NCI-H1417 (cell line): Measurements from ENCODE around the gene XPOT.
A peak's percentile ranks its signal among the peaks of the same experiment; 100 is the strongest.
"Not testable (repeated sequence)": the region's sequence is repeated elsewhere in the genome, so short reads cannot be mapped to it uniquely, and the experiment has no call there.

ENCODE experiments used
- DNase-seq, 3 experiments: peaks; one replicate each; lab custom pipeline; 2025; lab: John Stamatoyannopoulos, UW

XPOT gene

DNA sequence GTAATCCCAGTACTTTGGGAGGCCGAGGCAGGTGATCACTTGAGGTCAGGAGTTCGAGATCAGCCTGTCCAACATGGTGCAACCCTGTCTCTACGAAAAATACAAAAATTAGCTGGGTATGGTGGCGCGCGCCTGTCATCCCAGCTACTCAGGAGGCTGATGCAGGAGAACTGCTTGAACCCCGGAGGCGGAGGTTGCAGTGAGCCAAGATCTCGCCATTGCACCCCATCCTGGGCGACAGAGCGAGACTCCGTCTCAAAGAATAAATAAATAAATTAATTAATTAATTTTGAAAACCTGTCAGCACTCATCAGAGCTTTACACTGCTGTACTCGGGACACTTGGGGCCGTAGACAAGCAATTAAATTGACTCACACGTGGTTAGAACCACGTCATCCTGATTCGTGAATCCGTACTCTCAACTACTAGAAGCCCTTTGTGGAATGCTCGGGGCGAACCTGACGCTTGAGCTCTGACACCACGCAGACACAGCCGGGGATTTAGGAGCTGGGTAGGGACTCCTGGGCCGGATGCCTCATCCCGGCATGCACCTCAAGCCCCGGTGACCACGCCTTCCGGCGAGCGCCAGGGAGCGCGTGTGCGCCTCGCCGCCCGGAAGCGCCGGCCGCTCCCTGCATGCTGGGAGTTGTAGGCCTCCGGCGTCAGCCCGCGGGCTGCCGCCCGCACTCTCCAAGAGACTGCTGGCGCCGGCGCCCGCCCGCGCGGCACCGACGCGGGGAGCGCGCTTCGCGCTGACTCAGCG, at the start of gene XPOT:
Gene XPOT, plus strand, starts transcription at position 686 of the 763 bp plus-strand sequence. CDS start 5,644 bp downstream, outside the sequence.
- DNase-seq, result peak; percentile 98 to 99 (median 98)

DNA sequence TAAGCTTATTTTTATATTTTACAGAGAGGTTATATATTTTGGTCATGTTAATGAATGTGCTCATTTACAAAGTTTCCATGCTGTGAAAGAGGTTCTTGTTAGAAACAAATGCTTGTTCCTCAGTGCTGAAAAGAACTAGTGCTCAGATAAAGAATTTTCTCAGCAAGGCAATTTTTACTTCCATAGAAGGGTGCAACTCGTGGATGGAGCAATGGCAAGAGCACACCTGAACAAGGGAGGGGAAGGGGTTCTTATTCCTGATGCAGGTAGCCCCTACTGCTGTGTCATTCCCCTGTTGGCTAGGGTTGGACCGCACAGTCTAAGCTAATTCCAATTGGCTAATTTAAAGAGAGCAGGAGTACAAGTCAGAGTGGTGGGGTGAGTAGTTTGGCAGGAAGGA, 48.0 kb upstream of the XPOT start:
- not testable (repeated sequence) for DNase-seq

DNA sequence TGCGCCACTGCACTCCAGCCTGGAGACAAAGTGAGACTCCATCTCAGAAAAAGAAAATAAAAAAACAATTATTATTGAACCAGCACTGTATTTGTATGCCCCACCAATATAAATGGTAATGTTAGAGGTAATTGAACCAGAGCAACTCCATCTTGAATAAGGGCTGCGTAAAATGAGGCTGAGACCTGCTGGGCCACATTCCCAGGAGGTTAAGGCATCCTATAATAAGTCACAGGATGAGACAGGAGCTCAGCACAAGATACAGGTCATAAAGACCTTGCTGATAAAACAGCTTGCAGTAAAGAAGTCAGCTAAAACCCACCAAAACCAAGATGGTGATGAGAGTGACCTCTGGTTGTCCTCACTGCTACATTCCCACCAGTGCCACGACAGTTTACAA, 43.0 kb upstream of the XPOT start:
- not testable (repeated sequence) for DNase-seq

DNA sequence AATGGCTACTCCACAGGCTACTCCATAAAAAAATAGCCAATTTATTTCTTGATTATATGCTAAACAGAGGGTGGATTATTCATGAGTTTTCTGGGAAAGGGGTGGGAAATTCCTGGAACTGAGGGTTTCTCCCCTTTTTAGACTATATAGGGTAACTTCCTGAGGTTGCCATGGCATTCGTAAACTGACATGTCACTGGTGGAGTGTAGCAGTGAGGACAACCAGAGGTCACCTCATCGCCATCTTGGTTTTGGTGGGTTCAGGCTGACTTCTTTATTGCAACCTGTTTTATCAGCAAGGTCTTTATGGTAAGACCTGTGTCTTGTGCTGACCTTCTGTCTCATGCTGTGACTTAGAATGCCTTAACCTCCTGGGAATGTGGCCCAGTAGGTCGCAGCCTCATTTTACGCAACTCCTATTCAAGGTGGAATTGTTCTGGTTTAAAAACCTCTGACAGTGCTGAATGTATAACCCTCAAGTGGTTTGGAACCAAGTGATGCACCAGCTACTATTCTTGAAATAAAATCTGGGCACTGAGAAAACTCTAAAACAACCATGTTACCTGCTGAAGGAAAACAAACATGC, 41.4 kb upstream of the XPOT start:
- no peak for DNase-seq

DNA sequence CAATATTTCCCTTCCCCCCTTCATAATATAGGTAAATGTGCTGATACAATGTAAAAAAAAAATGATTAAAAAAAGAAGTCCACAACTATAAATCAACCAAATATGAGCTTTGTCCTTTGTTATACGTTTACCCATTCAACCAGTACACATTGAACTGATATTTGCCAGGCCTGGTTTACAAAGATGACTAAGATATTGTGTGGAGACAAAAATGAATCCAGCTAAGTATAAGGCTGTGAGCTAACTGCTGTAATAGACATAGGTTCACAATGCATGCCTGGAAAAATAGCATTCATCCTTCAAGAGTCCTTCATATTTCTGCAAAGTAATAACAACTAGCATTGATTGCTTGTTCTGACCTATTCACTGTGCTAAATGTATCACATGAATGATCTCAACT, 20.5 kb upstream of the XPOT start:
- peak in 1 of 3 experiments; percentile 23 for DNase-seq

DNA sequence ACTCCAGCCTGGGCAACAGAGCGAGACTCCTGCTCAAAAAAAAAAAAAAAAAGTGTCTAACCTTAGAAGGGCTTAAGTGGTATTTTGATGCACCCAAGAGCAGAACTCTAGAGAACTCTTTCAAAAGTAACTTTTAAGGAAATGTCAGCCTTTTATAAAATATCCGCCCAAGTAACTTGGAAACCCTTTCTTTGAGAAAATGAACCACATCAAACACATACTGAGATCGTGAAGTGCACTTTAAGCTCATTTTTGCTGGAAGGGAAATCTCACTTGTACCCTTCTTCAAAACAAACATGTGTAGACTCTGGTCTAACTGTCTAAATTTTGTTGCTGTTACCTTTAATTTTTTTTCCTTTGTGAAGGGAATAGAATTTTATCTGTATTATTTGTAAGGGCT, 19.2 kb upstream of the XPOT start:
- DNase-seq, result no peak

DNA sequence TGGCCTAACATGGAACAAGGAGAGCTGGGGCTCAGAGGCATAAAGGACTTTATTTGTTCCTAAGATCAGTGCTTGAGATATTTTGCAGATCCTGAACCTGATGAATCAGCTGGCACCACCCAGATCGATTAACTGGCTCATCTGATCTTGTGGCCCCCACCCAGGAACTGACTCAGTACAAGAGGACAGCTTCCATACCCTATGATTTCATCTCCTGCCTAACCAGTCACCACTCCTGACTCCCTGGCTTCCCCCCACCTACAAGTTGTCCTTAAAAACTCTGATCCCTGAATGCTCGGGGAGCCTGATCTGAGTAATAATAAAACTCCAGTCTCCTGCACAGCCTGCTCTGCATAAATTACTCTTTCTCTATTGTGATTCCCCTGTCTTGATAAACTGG, 18.7 kb upstream of the XPOT start:
- no peak for DNase-seq

DNA sequence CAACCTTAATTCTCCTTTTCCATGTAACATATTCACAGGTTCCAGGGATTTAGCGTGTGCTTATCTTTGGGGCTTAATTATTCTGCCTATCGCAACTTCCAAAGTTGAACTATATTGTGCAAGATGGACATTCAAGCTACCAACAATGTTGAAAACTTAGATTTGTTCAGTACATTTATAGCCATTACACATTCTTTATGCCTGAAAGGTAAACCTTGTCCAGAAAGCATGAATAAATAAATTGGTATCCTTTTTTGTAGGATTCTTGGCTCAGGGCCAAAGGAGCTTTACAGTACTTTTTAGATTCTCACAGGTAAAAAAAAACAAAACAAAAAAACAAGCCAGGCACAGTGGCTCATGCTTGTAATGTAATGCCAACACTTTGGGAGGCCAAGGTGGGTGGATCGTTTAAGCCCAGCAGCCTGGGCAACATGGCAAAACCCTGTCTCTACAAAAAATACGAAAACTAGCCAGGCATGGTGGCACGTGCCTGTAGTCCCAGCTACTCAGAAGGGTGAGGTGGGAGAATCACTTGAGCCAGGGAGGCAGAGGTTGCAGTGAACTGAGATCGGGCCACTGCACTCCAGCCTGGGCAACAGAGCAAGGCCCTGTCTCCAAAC, 16.9 kb upstream of the XPOT start:
- DNase-seq, result peak in 2 of 3 experiments; percentile 26 to 34

DNA sequence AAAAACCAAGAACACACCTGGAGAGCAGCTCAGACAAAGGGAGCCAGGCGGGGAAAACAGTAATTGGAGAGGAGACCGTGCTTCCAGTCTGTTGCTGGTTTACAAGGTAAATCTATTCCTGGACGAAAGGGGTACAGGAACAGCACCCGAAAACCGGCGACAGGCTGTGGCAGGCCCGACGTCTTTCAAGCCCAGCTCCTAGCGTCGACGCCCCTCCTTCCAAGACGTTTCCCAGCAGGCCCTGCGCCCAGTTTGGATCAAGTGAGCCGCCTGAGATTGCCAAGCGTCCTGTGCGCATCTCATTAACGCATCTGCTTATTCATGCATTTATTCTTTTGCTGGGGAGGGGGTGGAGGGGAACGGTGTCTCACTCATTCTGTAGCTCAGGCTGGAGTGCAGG, 15.0 kb upstream of the XPOT start:
- peak; percentile 39 to 97 (median 71) for DNase-seq

DNA sequence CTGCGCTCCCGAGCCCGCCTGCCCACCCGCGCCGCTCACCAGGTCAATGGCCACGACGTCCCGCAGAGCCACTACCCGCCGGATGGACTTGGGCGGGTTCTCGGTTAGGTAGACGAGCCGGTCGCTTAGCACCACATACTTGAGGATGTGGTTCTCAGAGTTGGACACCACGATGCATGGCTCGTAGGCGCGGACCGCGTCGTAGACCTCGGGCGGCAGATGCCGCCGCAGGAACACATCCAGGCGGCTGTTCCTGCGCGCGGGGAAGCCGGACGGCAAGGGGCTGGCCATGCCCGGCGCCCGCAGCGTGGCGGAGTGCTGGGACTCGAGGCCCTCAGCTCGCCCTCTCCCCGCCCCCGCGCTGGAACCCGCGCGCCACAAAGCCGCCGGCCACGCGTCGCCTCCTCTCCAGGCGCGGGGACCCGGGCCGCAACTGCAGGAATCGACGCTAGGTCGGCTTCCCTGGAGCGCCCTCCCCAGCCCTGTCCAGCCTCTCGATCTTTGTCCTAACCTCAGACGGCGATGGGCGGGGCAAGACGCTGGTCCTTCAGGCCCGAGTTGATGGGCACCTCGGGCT, 13.8 kb upstream of the XPOT start, which contains the start of gene C12orf56:
Gene C12orf56, minus strand, starts transcription at position 484 of the 577 bp plus-strand sequence. Its CDS starts 193 bp downstream, at position 291.
- DNase-seq, result peak; percentile 64 to 79 (median 68)

GRCh38 chr12:64392221-64392620, 12.0 kb upstream of the XPOT start:
- DNase-seq, result peak in 1 of 3 experiments; percentile 18

- DNase-seq, result no peak
These were observed 8.5 kb upstream of the XPOT start for GRCh38 chr12:64395739-64396138.

- no peak for DNase-seq
These were observed 4.2 kb upstream of the XPOT start for GRCh38 chr12:64400041-64400440.

DNA sequence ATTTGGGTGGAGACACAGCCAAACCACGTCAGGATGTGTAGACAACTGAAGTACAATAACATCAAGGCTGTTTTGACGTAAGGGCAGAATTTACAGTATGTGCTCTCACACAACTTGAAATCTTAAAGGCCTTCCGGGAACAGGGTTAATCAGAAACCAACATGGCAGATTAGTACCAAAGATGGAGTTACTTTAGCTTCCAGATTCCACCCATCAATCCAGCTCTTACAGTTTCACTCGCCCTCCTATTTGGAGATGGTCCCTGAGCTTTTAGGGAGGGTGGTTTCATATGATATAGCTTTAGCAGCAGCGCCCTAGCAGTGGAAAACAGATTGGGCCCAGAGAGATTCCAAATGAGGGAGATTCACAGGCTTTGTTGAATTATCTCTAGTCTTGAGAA, 2.0 kb upstream of the XPOT start:
- DNase-seq, result no peak

GRCh38 chr12:64404470-64405256, 471 bp downstream of the XPOT start:
- DNase-seq, result peak; percentile 41 to 85 (median 83)

GRCh38 chr12:64407342-64408223, 3.4 kb downstream of the XPOT start:
- no peak for DNase-seq

DNA sequence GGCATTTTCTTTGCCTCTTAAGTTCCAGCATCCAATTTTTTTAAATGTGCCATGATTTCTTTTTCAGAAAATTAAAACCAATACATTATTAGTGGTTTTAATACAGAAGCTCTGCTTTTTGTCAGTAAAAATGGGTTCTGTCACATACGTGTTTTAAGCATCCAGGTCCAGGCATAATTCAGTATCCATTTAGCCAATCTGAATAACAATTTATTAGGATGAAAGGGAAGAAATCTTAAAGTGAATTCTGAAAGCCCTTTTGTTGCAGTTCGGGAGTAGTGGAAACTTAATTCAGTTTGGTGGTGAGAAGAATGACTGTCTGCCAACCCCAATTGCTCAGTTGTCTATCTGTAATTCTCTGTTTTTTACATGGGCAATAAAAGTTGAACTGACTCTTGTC, 7.2 kb downstream of the XPOT start:
- DNase-seq, result no peak

DNA sequence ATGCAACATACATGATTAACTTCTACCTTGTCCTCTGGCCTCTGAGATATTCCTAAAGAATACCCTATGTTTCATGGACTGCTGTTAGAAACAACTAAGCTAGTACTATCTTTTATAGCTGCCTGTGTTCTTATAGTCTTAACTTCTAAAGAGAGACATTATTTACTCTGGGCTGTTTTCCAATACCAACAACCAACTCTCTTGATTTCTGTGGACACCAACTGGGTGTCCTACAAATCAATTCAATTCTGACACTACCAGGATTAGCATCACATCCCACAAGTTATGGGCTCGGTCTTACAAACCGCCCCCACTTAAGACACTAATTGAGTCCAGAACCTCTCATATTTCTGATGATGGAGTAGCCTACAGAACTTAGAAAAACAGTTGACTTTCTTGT, 8.3 kb downstream of the XPOT start:
- DNase-seq, result no peak

DNA sequence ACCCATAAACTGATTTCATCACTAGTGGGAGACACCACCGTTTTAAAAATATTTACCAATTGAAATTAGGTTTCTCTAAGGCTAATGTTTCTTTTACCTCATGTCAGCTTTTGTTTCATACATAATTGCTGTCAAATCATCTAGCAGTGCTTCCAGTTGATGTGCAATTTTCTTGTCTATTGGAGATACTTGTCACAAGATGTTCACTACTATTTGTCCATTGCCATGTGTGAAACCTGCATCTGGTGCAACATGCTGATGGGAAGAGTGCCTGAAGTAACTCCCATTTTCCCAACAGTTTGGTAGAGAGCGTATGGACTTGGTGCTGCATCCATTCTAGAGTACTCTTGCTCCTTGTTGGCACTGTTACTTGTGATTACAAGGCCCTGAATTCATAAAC, 9.7 kb downstream of the XPOT start:
- DNase-seq, result no peak

DNA sequence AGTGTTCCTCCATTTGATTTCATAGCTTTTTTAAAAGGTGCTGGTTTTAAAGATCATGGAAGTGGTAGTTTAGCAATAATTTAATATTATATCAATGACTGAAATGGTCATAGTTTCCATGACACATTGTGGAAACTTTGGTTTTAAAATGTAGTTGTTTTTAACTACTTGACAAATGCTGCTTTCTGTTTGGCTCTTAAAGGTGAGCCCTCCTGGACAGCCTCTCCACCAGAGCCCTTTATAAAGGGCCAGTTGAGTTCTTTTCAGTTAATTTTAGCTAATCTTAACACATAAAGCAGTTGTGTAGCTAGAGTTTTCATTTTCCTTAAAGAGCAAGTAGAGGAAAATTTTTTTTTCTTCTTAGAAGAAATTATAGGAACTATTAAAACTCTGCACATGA, 14.0 kb downstream of the XPOT start:
- DNase-seq, result no peak

DNA sequence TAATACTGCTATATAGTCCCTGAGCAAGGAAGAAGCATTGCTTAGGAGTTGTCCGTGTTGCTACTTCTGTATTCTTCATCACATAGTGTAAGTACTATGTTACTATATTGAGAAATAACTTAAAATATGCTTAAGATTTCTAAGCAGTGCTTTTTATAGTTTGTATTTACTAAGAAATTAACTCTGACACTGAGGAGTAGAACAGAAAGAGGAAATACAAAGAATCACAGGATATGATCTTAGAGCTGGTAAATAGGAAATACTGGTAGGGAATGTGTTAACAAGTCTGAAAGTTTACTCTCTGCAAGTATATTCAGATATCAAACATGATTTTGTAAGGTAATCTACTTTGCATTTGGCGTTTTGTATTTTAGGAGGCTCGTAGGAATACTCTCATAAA, 15.5 kb downstream of the XPOT start:
- DNase-seq, result no peak
